Heart right ventricle (tissue), 16 donors: Measurements from ENCODE around the gene SFXN2. TPM values are rescaled to one million over a fixed set of nuclear protein-coding genes. Genes with fewer than 3 reads are reported as not detected.

ENCODE experiments used
- ATAC-seq, 8 donors: fragments of 200-7000 bp; cut with Tn5 transposase; one replicate each; pipeline ENCODE4 v1.9.1; 2020; ENCODE audit warnings: mild to moderate bottlenecking in 8 of 8, moderate library complexity in 8 of 8, moderate number of reproducible peaks in 1 of 8
- DNase-seq, 2 donors: peaks; one replicate each; pipeline ENCODE4 v3.0.0-alpha.2; 2020
- H3K27ac ChIP-seq, 10 donors: fragments of 200-600 bp; sonication (generic) in 2 of 10; one replicate each; pipeline versions ENCODE4 v1.5.0 to v1.8.0; 2020 to 2022; ENCODE audit warnings: mild to moderate bottlenecking in 3 of 10
- H3K27me3 ChIP-seq, 7 donors: fragments of 200-600 bp; one replicate each; pipeline ENCODE4 v1.8.0; 2021 to 2022; ENCODE audit warnings: mild to moderate bottlenecking in 2 of 7
- H3K36me3 ChIP-seq, 9 donors: fragments of 200-600 bp; sonication (generic) in 1 of 9; one replicate each; pipeline versions ENCODE4 v1.5.0 to v1.8.0; 2020 to 2022; ENCODE audit warnings: mild to moderate bottlenecking in 2 of 9
- H3K4me1 ChIP-seq, 9 donors: fragments of 200-600 bp; sonication (generic) in 1 of 9; one replicate each; pipeline versions ENCODE4 v1.5.0 to v1.8.0; 2020 to 2022; ENCODE audit warnings: mild to moderate bottlenecking in 4 of 9
- H3K4me3 ChIP-seq, 10 donors: fragments of 200-600 bp; sonication (generic) in 2 of 10; one replicate each; pipeline versions ENCODE4 v1.5.0 to v1.8.0; 2020 to 2022; ENCODE audit warnings: mild to moderate bottlenecking in 7 of 10, moderate library complexity in 2 of 10
- H3K9me3 ChIP-seq, 11 donors: fragments of 200-600 bp in 10 of 11; sonication (generic) in 2 of 11; one replicate each; pipeline versions ENCODE4 v1.5.0 to v1.8.0; 2013 to 2022; ENCODE audit warnings: mild to moderate bottlenecking in 2 of 11, control low read depth in 1 of 11, moderate library complexity in 1 of 11
- WGBS, 2 donors: extraction: QIAGEN DNeasy Blood & Tissue Kit; methylation state at CpG; one replicate each; pipeline ENCODE4 v1.1.7; 2013; ENCODE audit warnings: inconsistent platforms in 1 of 2; 5-methylcytosine and 5-hydroxymethylcytosine counted together
- intact Hi-C, 10 donors: fragments of 100-400 bp; cut with DNase I; formaldehyde crosslinking; loops; one replicate each; pipeline versions ENCODE4 v1.11.1 to v1.14.2; 2022
- polyA plus RNA-seq, 2 donors: library from polyadenylated mRNA; stranded (reverse); fragments of 200-250 nt; gene quantifications; one replicate each; pipeline ENCODE4 v1.2.3, GENCODE V29; 2013
- total RNA-seq, 10 donors: library from RNA; stranded (reverse); fragmentation: NEBNext Ultra II Directional in 3 of 10; extraction: Animal tissue kit (Norgen Biotek cat#: 25700) in 3 of 10; gene quantifications; one replicate each; pipeline versions ENCODE4 v1.2.1 to v1.2.4, GENCODE V29; 2021 to 2023
- TF ChIP-seq, protein P1 (sequence below), 9 donors: fragments of 200-600 bp; sonication (generic) in 2 of 9; IDR thresholded peaks; one replicate each; pipeline versions ENCODE4 v1.5.0 to v1.8.0; 2021 to 2022; ENCODE audit warnings: antibody characterized with exemption in 9 of 9, mild to moderate bottlenecking in 5 of 9, moderate library complexity in 1 of 9
- donor health status: Arrhythmogenic right ventricular cardiomyopathy.
- donor health status: ischemic (EF 13 %, LVEDD 7.1; RV severe dilation, severe dysfunction).
- donor health status: healthy with polysubstance abuse.
- donor health status: DM: no; HTN: yes; CAD: no.
- donor health status: DM: no; HTN: no; CAD: no.
- donor health status: ischemic (EF 25% LVEDD 6.9; RV normal size, moderate dysfunction).
- donor health status: ischemic (EF 25% LVEDD 5.7; RV mildly dilated, moderate dysfunction).
- donor health status: healthy.
- donor health status: DM: yes; HTN: yes; CAD: no.
- donor health status: Ischemic cardiomyopathy.
- donor health status: ischemic (EF 35%, LVEDD 5.7; RV mildly dilated, moderate dysfunction).
- donor health status: nonischemic (EF 11% LVEDD 7.7; RV severe dilation, severe dysfunction).
- donor health status: DM: yes; HTN: yes; CAD: no.
- donor health status: PGD.
- donor health status: ischemic (EF 29% LVEDD 5.4; RV normal size, mild dysfunction).
- donor health status: nonischemic (EF 23%, LVEDD 6.1; RV moderate dilation, normal function).

Gene SFXN2
- total and polyA plus RNA-seq, 12 donors = 0.89 to 4.5 (median 2.5) TPM

DNA sequence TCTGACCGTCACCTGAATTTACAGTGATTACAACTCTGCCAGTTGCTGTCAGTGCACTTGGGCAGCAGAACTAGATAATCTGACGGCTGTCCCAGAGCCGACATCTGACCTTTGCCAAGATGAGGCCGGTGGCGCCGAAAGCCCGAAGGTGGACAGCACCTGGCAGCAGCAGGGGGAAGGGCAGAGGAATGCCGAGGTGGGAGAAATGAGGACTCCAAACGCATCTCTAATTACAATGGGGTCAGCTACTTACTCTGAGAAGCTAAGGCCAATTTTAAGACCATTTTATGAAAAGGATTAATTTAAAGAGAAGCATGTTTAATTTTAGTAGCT is 36.4 kb upstream of the SFXN2 start:
- intact Hi-C loops = loop anchor here in 4 of 10 donors (5.0 kb wide), 1 partner anchor 34 kb away; the partner anchor contains the start of genes ARL3 (in 4 of the 4) and SFXN2 (in 4 of the 4)
- H3K4me1 ChIP-seq = peaks cover 14 to 65% (median 64%) of the 10 kb centered on the region in 9 donors
- no peak overlapping the region for H3K4me3 ChIP-seq
- peak overlapping the region in 8 of 10 donors; percentile 31 to 93 (median 54) for H3K27ac ChIP-seq
- TF ChIP-seq, protein P1, sequence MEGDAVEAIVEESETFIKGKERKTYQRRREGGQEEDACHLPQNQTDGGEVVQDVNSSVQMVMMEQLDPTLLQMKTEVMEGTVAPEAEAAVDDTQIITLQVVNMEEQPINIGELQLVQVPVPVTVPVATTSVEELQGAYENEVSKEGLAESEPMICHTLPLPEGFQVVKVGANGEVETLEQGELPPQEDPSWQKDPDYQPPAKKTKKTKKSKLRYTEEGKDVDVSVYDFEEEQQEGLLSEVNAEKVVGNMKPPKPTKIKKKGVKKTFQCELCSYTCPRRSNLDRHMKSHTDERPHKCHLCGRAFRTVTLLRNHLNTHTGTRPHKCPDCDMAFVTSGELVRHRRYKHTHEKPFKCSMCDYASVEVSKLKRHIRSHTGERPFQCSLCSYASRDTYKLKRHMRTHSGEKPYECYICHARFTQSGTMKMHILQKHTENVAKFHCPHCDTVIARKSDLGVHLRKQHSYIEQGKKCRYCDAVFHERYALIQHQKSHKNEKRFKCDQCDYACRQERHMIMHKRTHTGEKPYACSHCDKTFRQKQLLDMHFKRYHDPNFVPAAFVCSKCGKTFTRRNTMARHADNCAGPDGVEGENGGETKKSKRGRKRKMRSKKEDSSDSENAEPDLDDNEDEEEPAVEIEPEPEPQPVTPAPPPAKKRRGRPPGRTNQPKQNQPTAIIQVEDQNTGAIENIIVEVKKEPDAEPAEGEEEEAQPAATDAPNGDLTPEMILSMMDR (IDR thresholded peaks at IDR 0.05) = no peak
- ATAC-seq (no peak), DNase-seq (no peak)
- H3K27me3 ChIP-seq = no peaks in the 10 kb centered on the region
- no peaks in the 10 kb centered on the region for H3K9me3 ChIP-seq
- WGBS, 2 donors = 52 to 55% methylated on average over 9 of the region's 9 CpGs
- H3K36me3 ChIP-seq = peaks cover 0 to 18% (median 0%) of the 10 kb centered on the region in 9 donors

DNA sequence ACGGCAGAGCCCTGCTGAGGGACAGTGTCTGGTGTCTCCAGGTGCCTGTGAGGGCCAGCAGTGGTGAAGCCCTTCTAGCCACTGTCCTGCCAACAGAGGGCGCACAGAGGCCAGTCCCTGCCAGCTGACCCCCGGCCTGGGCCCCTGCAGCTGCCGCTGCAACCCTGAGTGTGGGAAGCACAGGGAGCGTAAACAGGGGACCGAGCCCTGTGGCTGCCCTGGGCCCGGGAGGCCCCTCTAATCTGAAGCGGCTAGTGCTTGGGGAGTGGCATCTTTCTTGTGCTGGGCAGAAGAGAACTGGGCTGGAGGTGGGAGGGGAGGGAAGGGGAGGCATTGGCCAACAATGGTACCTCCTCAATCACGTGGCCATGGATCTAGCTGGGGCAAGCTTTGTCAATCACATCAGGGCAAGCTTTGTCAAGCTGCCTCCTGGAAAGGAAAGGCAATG is 35.6 kb upstream of the SFXN2 start:
- H3K27me3 ChIP-seq = no peaks in the 10 kb centered on the region
- TF ChIP-seq, protein P1 (IDR thresholded peaks at IDR 0.05) = peak; percentile 42 to 78 (median 73)
- peak; percentile 63 to 70 for DNase-seq
- H3K4me1 ChIP-seq = peaks cover 8 to 57% (median 55%) of the 10 kb centered on the region in 9 donors
- peak overlapping the region in 4 of 10 donors; percentile 3 to 25 (median 6) for H3K4me3 ChIP-seq
- H3K36me3 ChIP-seq = peaks cover 0 to 25% (median 0%) of the 10 kb centered on the region in 9 donors
- no peaks in the 10 kb centered on the region for H3K9me3 ChIP-seq
- peak overlapping the region in 8 of 10 donors; percentile 35 to 93 (median 44) for H3K27ac ChIP-seq
- 11 to 14% methylated on average over 8 to 9 of the region's 9 CpGs for WGBS, 2 donors
- intact Hi-C loops = loop anchor here in 4 of 10 donors (5.0 kb wide), 1 partner anchor 33 kb away; the partner anchor contains the start of genes ARL3 (in 4 of the 4) and SFXN2 (in 4 of the 4)
- peak; percentile 33 to 76 (median 70) for ATAC-seq

- WGBS, 2 donors = 93 to 95% methylated on average over 4 of the region's 4 CpGs
- Histone ChIP-seq H3K4me3 (no peak overlapping the region), H3K9me3 (no peaks in the 10 kb centered on the region), H3K27ac (peak overlapping the region in 2 of 10 donors; percentile 45 to 56), H3K4me1 (peaks cover 8 to 50% (median 48%) of the 10 kb centered on the region in 9 donors), H3K36me3 (peaks cover 0 to 32% (median 0%) of the 10 kb centered on the region in 9 donors), H3K27me3 (no peaks in the 10 kb centered on the region)
- intact Hi-C loops = loop anchor here in 4 of 10 donors (5.0 kb wide), 1 partner anchor 33 kb away; the partner anchor contains the start of genes ARL3 (in 4 of the 4) and SFXN2 (in 4 of the 4)
- TF ChIP-seq, protein P1 (IDR thresholded peaks at IDR 0.05) = no peak
- no peak for ATAC-seq
- no peak for DNase-seq
Measured at GRCh38 chr10:102679596-102679995, 34.8 kb upstream of the SFXN2 start.

- ATAC-seq = no peak
- no peaks in the 10 kb centered on the region for H3K27me3 ChIP-seq
- WGBS, 2 donors = 83 to 90% methylated on average over 5 of the region's 5 CpGs
- intact Hi-C loops = no loop called here
- H3K9me3 ChIP-seq = no peaks in the 10 kb centered on the region
- no peak overlapping the region for H3K4me3 ChIP-seq
- DNase-seq = no peak
- TF ChIP-seq, protein P1 (IDR thresholded peaks at IDR 0.05) = no peak
- peaks cover 0 to 46% (median 9%) of the 10 kb centered on the region in 9 donors for H3K36me3 ChIP-seq
- peaks cover 5 to 30% (median 27%) of the 10 kb centered on the region in 9 donors for H3K4me1 ChIP-seq
- H3K27ac ChIP-seq = no peak overlapping the region
Measured at GRCh38 chr10:102681696-102682095, 32.7 kb upstream of the SFXN2 start.
